Endothelial cell of umbilical vein (primary cell): Measurements from ENCODE around the gene UHRF1. TPM values are rescaled to one million over a fixed set of nuclear protein-coding genes. Genes with fewer than 3 reads are reported as not detected.

Source experiments
- BruUV-seq: library from RNA; stranded (reverse); fragments of 400-500 nt; replicated peaks from 2 replicates; lab custom pipeline; 2021; lab: Mats Ljungman, UMichigan
- CTCF ChIA-PET: fragments of 300-600, 350-600 bp; sonication (Branson Sonifier 250); formaldehyde crosslinking; loops from one replicate; lab custom pipeline; 2021; ENCODE audit warnings: antibody characterized with exemption, inconsistent platforms; lab: Charles Lee
- POLR2A ChIA-PET: fragments of 300-600, 350-600 bp; sonication (Branson Sonifier 250); formaldehyde crosslinking; loops from one replicate; lab custom pipeline; 2021; ENCODE audit warnings: antibody characterized with exemption, inconsistent platforms; lab: Charles Lee
- DNase-seq: peaks from one replicate; pipeline ENCODE4 v3.0.0-alpha.2; 2011; ENCODE audit warnings: low read depth, low spot score
- FAIRE-seq: peaks from 2 replicates; lab custom pipeline; 2011; peaks lifted over from hg19 to GRCh38; lab: Jason Lieb, UNC
- H2AFZ ChIP-seq: 2 replicates; pipeline ENCODE4 v1.6.0; 2012; ENCODE audit warnings: low read depth, low read length, control low read depth, inconsistent platforms
- H3K27ac ChIP-seq: 2 replicates; pipeline ENCODE4 v1.5.1; 2011; ENCODE audit warnings: low read depth, mild to moderate bottlenecking, control low read depth, low read length, moderate library complexity; ENCODE audit not compliant: insufficient read depth
- H3K27me3 ChIP-seq, 2 experiments: 2 replicates each; pipeline versions ENCODE4 v1.6.0 to v1.6.1; 2011; ENCODE audit warnings: low read length in 2 of 2, mixed read lengths in 1 of 2; ENCODE audit not compliant: control insufficient read depth in 2 of 2, insufficient read depth in 2 of 2
- H3K36me3 ChIP-seq, 2 experiments: 2 replicates in 1 of 2; 3 replicates in 1 of 2; pipeline ENCODE4 v1.5.1; 2011; ENCODE audit warnings: low read length in 2 of 2, mild to moderate bottlenecking in 1 of 2, moderate library complexity in 1 of 2; ENCODE audit not compliant: control insufficient read depth in 2 of 2, insufficient read depth in 2 of 2; ENCODE audit errors: extremely low read depth in 1 of 2
- H3K4me1 ChIP-seq: 3 replicates; pipeline ENCODE4 v1.5.1; 2011; ENCODE audit warnings: mild to moderate bottlenecking, low read length; ENCODE audit not compliant: control insufficient read depth, insufficient read depth; ENCODE audit errors: extremely low read depth
- H3K4me2 ChIP-seq: 2 replicates; pipeline ENCODE4 v1.6.1; 2011; ENCODE audit warnings: low read length, control low read depth, mixed read lengths; ENCODE audit not compliant: insufficient read depth
- H3K4me3 ChIP-seq, 3 experiments: fragments of 200-600 bp in 1 of 3; sonication (generic), shearing (Covaris generic) in 1 of 3; replicated peaks in 1 of 3; 2 replicates each; pipeline ENCODE4 v1.5.1; 2011 to 2016; ENCODE audit warnings: control low read depth in 3 of 3, low read length in 3 of 3, mild to moderate bottlenecking in 2 of 3, inconsistent platforms in 1 of 3, low read depth in 1 of 3, moderate library complexity in 1 of 3; ENCODE audit not compliant: insufficient read depth in 1 of 3
- H3K79me2 ChIP-seq: 2 replicates; pipeline ENCODE4 v1.6.0; 2012; ENCODE audit warnings: low read length, inconsistent platforms; ENCODE audit not compliant: control insufficient read depth, insufficient read depth
- H3K9ac ChIP-seq: replicated peaks from 2 replicates; pipeline ENCODE3; 2011; ENCODE audit warnings: low read length, control low read depth; ENCODE audit not compliant: insufficient read depth; ENCODE audit errors: extremely low read depth
- H3K9me1 ChIP-seq: replicated peaks from 3 replicates; pipeline ENCODE4 v1.6.0; 2011; ENCODE audit warnings: mild to moderate bottlenecking, low read length; ENCODE audit not compliant: control insufficient read depth, insufficient read depth; ENCODE audit errors: extremely low read depth
- H3K9me3 ChIP-seq: replicated peaks from 2 replicates; pipeline ENCODE4 v1.5.1; 2012; ENCODE audit warnings: low read length, inconsistent platforms; ENCODE audit not compliant: control insufficient read depth, insufficient read depth
- H4K20me1 ChIP-seq: replicated peaks from 2 replicates; pipeline ENCODE3; 2011; ENCODE audit warnings: mild to moderate bottlenecking, low read length; ENCODE audit not compliant: control insufficient read depth, insufficient read depth; ENCODE audit errors: extremely low read depth
- CTCF ChIP-seq, 2 donors: IDR thresholded peaks; 1 replicate in 1 of 2; 2 replicates in 1 of 2; pipeline ENCODE4 v1.5.1; 2011; ENCODE audit warnings: low read length in 2 of 2, mild to moderate bottlenecking in 2 of 2, moderate library complexity in 2 of 2, control low read depth in 1 of 2, inconsistent platforms in 1 of 2, low read depth in 1 of 2; ENCODE audit not compliant: insufficient read depth in 1 of 2; ENCODE audit errors: extremely low read depth in 1 of 2
- EZH2 ChIP-seq: IDR thresholded peaks from 2 replicates; pipeline ENCODE4 v1.6.1; 2012; ENCODE audit warnings: borderline replicate concordance, low read depth, mild to moderate bottlenecking, moderate library complexity, low read length, inconsistent platforms; ENCODE audit not compliant: severe bottlenecking
- FOS ChIP-seq: IDR thresholded peaks from 2 replicates; pipeline ENCODE4 v1.6.1; 2011; ENCODE audit warnings: mild to moderate bottlenecking, low read length, moderate library complexity, borderline replicate concordance; ENCODE audit not compliant: insufficient read depth
- GATA2 ChIP-seq: IDR thresholded peaks from 2 replicates; pipeline ENCODE4 v1.7.0; 2011; ENCODE audit warnings: low read depth, mild to moderate bottlenecking, moderate library complexity, mixed read lengths, low read length; ENCODE audit not compliant: insufficient read length, insufficient read depth
- JUN ChIP-seq: IDR thresholded peaks from 2 replicates; pipeline ENCODE4 v1.6.1; 2011; ENCODE audit warnings: borderline replicate concordance, low read depth; ENCODE audit not compliant: insufficient read length, insufficient read depth
- MAX ChIP-seq: IDR thresholded peaks from 2 replicates; pipeline ENCODE4 v1.6.1; 2011; ENCODE audit not compliant: insufficient read depth, insufficient read length
- MYC ChIP-seq: IDR thresholded peaks from one replicate; pipeline ENCODE4 v1.6.1; 2011; ENCODE audit warnings: mild to moderate bottlenecking, low read depth, low read length
- POLR2A ChIP-seq: IDR thresholded peaks from 2 replicates; pipeline ENCODE4 v1.6.1; 2012; ENCODE audit warnings: low read depth, mild to moderate bottlenecking, control low read depth, low read length
- POLR2AphosphoS5 ChIP-seq: IDR thresholded peaks from 2 replicates; pipeline ENCODE4 v1.6.1; 2012; ENCODE audit warnings: low read depth, mild to moderate bottlenecking, control low read depth, low read length, moderate library complexity; ENCODE audit not compliant: insufficient read depth
- dilution Hi-C: fragments of 300-500 bp; cut with MboI; formaldehyde crosslinking; loops from one replicate; pipeline ENCODE4 v1.15.0; 2019; ENCODE audit warnings: low sequenced_read_pairs; ENCODE audit not compliant: extremely low pct_ligation_motif_present
- intact Hi-C: fragments of 100-400 bp; cut with micrococcal nuclease; formaldehyde crosslinking; loops from one replicate; pipeline ENCODE4 v1.10.0; 2022
- polyA plus RNA-seq, 4 experiments: library from polyadenylated mRNA; depleted of rRNA in 3 of 4; stranded (reverse) in 3 of 4; unstranded in 1 of 4; fragments of >200 nt; gene quantifications; 2 replicates each; pipeline versions ENCODE4 v1.2.1 to v1.2.3, GENCODE V29; 2011 to 2012; ENCODE audit warnings: missing spikeins in 1 of 4
- total RNA-seq: library from RNA; stranded (reverse); gene quantifications from 2 replicates; pipeline ENCODE4 v1.2.3, GENCODE V29; 2021

Gene UHRF1
- total and polyA plus RNA-seq, 2 donors (not counting 3 experiments of a cell fraction or from before 2014, with no cell fraction given), result 13.3 to 76.8 TPM

- no peak for FAIRE-seq
- no peaks in the 10 kb centered on the region for H3K9me3 ChIP-seq
- H3K4me1 ChIP-seq, result peaks cover 10% of the 10 kb centered on the region
- peaks cover 41% of the 10 kb centered on the region for H3K79me2 ChIP-seq
- peaks cover 0 to 2% of the 10 kb centered on the region in 2 experiments for H3K36me3 ChIP-seq
- H3K27me3 ChIP-seq, result no peaks in the 10 kb centered on the region
- TF ChIP-seq JUN (no peak), GATA2 (no peak), POLR2AphosphoS5 (no peak), CTCF (IDR thresholded peaks at IDR 0.05; ENCODE audit: extremely low read depth in 1 of 2, insufficient read depth in 1 of 2, low read depth in 1 of 2, low read length in 2 of 2) (no peak), FOS (no peak), MAX (no peak), EZH2 (no peak), POLR2A (no peak), MYC (no peak)
- no peak overlapping the region for H3K4me3 ChIP-seq
- dilution Hi-C loops, result no loop called here
- H2AFZ ChIP-seq, result no peak overlapping the region
- BruUV-seq, result no TSS peak
- ChIA-PET POLR2A (interaction anchor here (1.2 kb wide), 1 partner anchor 13 kb away, joined by 3 read pairs; no protein-coding TSS in a partner anchor), CTCF (no interaction called here)
- intact Hi-C loops, result no loop called here
- no peak overlapping the region for H3K27ac ChIP-seq
- DNase-seq, result no peak
- no peaks in the 10 kb centered on the region for H3K9me1 ChIP-seq
- H3K9ac ChIP-seq, result no peak overlapping the region
- no peak overlapping the region for H3K4me2 ChIP-seq
- no peaks in the 10 kb centered on the region for H4K20me1 ChIP-seq
Measured at GRCh38 chr19:4981681-4981958, 72.3 kb downstream of the UHRF1 start.
